NCI-H2081 treated with DMSO at 0.1 percent for 48 hours (cell line): ENCODE results near the gene EXTL2.
"Not testable (repeated sequence)": the region's sequence is repeated elsewhere in the genome, so short reads cannot be mapped to it uniquely, and the experiment has no call there.

Experiments
- DNase-seq: peaks from one replicate; lab custom pipeline; 2025; lab: John Stamatoyannopoulos, UW

EXTL2 gene

GRCh38 chr1:100894603-100895539, at the start of gene EXTL2:
Gene EXTL2 (minus strand): TSS chr1:100894842. CDS start chr1:100888757, 6,085 bp downstream.
- DNase-seq: peak; percentile 68

- no peak for DNase-seq
Measured at GRCh38 chr1:100943533-100943932, 48.9 kb upstream of the EXTL2 start.

- no peak for DNase-seq
Measured at GRCh38 chr1:100942304-100943046, 47.8 kb upstream of the EXTL2 start.

- DNase-seq: no peak
Measured at GRCh38 chr1:100941580-100942216, 47.1 kb upstream of the EXTL2 start.

- no peak for DNase-seq
Measured at GRCh38 chr1:100941098-100941527, 46.5 kb upstream of the EXTL2 start.

- DNase-seq: no peak
Measured at GRCh38 chr1:100936194-100936967, 41.7 kb upstream of the EXTL2 start.

- not testable (repeated sequence) for DNase-seq
Measured at GRCh38 chr1:100933555-100933954, 38.9 kb upstream of the EXTL2 start.

GRCh38 chr1:100931716-100932115, 37.1 kb upstream of the EXTL2 start:
- DNase-seq: no peak

GRCh38 chr1:100930494-100930893, 35.9 kb upstream of the EXTL2 start:
- DNase-seq: no peak

GRCh38 chr1:100928128-100928527, 33.5 kb upstream of the EXTL2 start:
- DNase-seq: no peak

GRCh38 chr1:100927276-100927675, 32.6 kb upstream of the EXTL2 start:
- no peak for DNase-seq

- no peak for DNase-seq
Measured at GRCh38 chr1:100926240-100926639, 31.6 kb upstream of the EXTL2 start.

GRCh38 chr1:100924991-100925390, 30.3 kb upstream of the EXTL2 start:
- DNase-seq: no peak

GRCh38 chr1:100924212-100924611, 29.6 kb upstream of the EXTL2 start:
- no peak for DNase-seq

GRCh38 chr1:100921110-100921706, 26.6 kb upstream of the EXTL2 start:
- DNase-seq: no peak

GRCh38 chr1:100912019-100912418, 17.4 kb upstream of the EXTL2 start:
- DNase-seq: no peak

- no peak for DNase-seq
Measured at GRCh38 chr1:100909018-100909417, 14.4 kb upstream of the EXTL2 start.

GRCh38 chr1:100907887-100908286, 13.2 kb upstream of the EXTL2 start:
- DNase-seq: no peak

GRCh38 chr1:100905181-100905580, 10.5 kb upstream of the EXTL2 start:
- no peak for DNase-seq

GRCh38 chr1:100904528-100904927, 9.9 kb upstream of the EXTL2 start:
- no peak for DNase-seq

GRCh38 chr1:100903777-100904176, 9.1 kb upstream of the EXTL2 start:
- DNase-seq: no peak
